Esophagus squamous epithelium (tissue), 5 donors: ENCODE measurements around the gene APLP2. TPM values are rescaled to one million over a fixed set of nuclear protein-coding genes. Genes with fewer than 3 reads are reported as not detected.
"Not testable (repeated sequence)": the region's sequence is repeated elsewhere in the genome, so short reads cannot be mapped to it uniquely, and the experiment has no call there.

Source experiments
- DNase-seq: peaks from one replicate; lab custom pipeline; 2025; lab: John Stamatoyannopoulos, UW
- H3K27ac ChIP-seq, 4 donors: fragments of 200-600 bp; sonication (generic); one replicate each; pipeline ENCODE4 v1.5.1; 2016 to 2019; ENCODE audit warnings: mild to moderate bottlenecking in 1 of 4
- H3K27me3 ChIP-seq, 4 donors: fragments of 200-600 bp; sonication (generic); 1 replicate in 3 of 4; 2 replicates in 1 of 4; pipeline versions ENCODE4 v1.5.1 to v1.6.0; 2017 to 2021; ENCODE audit warnings: antibody characterized with exemption in 1 of 4
- H3K36me3 ChIP-seq, 3 donors: fragments of 200-600 bp; sonication (generic); one replicate each; pipeline ENCODE4 v1.5.1; 2016 to 2019
- H3K4me1 ChIP-seq, 3 donors: fragments of 200-600 bp; sonication (generic); one replicate each; pipeline ENCODE4 v1.5.1; 2017 to 2019
- H3K4me3 ChIP-seq, 4 donors: fragments of 200-600 bp; sonication (generic); 1 replicate in 3 of 4; 2 replicates in 1 of 4; pipeline ENCODE4 v1.5.1; 2016 to 2019; ENCODE audit warnings: mild to moderate bottlenecking in 2 of 4, moderate library complexity in 1 of 4
- H3K9me3 ChIP-seq, 3 donors: fragments of 200-600 bp; sonication (generic); one replicate each; pipeline ENCODE4 v1.5.1; 2016 to 2019
- CTCF ChIP-seq, 6 experiments: fragments of 450-650 bp in 4 of 6; fragments of 200-600 bp in 2 of 6; sonication (generic) in 2 of 6; IDR thresholded peaks; one replicate each; pipeline ENCODE4 v1.5.1; 2016 to 2019; ENCODE audit warnings: antibody characterized with exemption in 6 of 6, mild to moderate bottlenecking in 4 of 6, moderate library complexity in 4 of 6
- POLR2A ChIP-seq, 4 donors: fragments of 450-650 bp; IDR thresholded peaks; one replicate each; pipeline ENCODE4 v1.6.1; 2017; ENCODE audit warnings: antibody characterized with exemption in 4 of 4, mild to moderate bottlenecking in 4 of 4, moderate library complexity in 3 of 4
- WGBS, 2 donors: methylation state at CpG; one replicate each; pipeline ENCODE4 v1.1.5; 2018; 5-methylcytosine and 5-hydroxymethylcytosine counted together
- intact Hi-C: fragments of 100-400 bp; cut with DNase I; formaldehyde crosslinking; loops from one replicate; pipeline ENCODE4 v1.15.0; 2022
- total RNA-seq, 4 donors: library from RNA; depleted of rRNA; stranded (reverse); fragments of >200 nt; gene quantifications; one replicate each; pipeline ENCODE4 v1.1.0, GENCODE V29; 2016
- donor health status: DM: yes; HTN: yes; CAD: no.

The APLP2 gene
- 100 to 1,000 TPM; 134 to 221 (median 177) TPM for total RNA-seq

GRCh38 chr11:130069659-130070108 lies at the start of gene APLP2:
Gene APLP2 (plus strand): TSS chr11:130069894. CDS start chr11:130069978, 84 bp downstream.
- Histone ChIP-seq H3K27me3 (no peaks in the 10 kb centered on the region), H3K27ac (peak within 1 kb of the TSS; percentile 95 to 98 (median 97)), H3K4me3 (peak within 1 kb of the TSS; percentile 77 to 93 (median 88)), H3K9me3 (no peaks in the 10 kb centered on the region), H3K4me1 (peaks cover 8 to 48% (median 17%) of the 10 kb centered on the region in 3 donors), H3K36me3 (no peaks in the 10 kb centered on the region)
- peak; percentile 98 for DNase-seq
- TF ChIP-seq CTCF (IDR thresholded peaks at IDR 0.05) (no peak), POLR2A (IDR thresholded peaks at IDR 0.05) (peak in 2 of 4 donors; percentile 94)
- intact Hi-C loops, result loop anchor here (5.0 kb wide), 1 partner anchor 67 kb away; the partner anchor contains the start of gene PRDM10
- 0 to 7% methylated on average over 2 to 3 of the region's 51 CpGs for WGBS, 2 donors

- Histone ChIP-seq H3K27me3 (no peaks in the 10 kb centered on the region), H3K4me1 (peaks cover 0 to 11% (median 4%) of the 10 kb centered on the region in 3 donors), H3K36me3 (no peaks in the 10 kb centered on the region), H3K4me3 (no peak overlapping the region), H3K9me3 (no peaks in the 10 kb centered on the region), H3K27ac (no peak overlapping the region)
- DNase-seq, result no peak
- intact Hi-C loops, result no loop called here
- 81 to 88% methylated on average over 4 of the region's 4 CpGs for WGBS, 2 donors
- TF ChIP-seq CTCF (IDR thresholded peaks at IDR 0.05) (no peak), POLR2A (IDR thresholded peaks at IDR 0.05) (no peak)
Observed at GRCh38 chr11:130020323-130020722, 49.4 kb upstream of the APLP2 start.

- H3K27ac ChIP-seq, DNase-seq, intact Hi-C loops, H3K9me3 ChIP-seq, H3K4me3 ChIP-seq, H3K36me3 ChIP-seq, H3K27me3 ChIP-seq: not testable (repeated sequence)
- WGBS, 2 donors, result 100% methylated on average over 3 of the region's 38 CpGs; no CpG with 5 or more reads in 1 of the 2 donors
- H3K4me1 ChIP-seq, result peaks cover 0 to 11% (median 4%) of the 10 kb centered on the region in 3 donors
Observed at GRCh38 chr11:130021606-130022005, 48.1 kb upstream of the APLP2 start.

GRCh38 chr11:130022799-130023198 lies 46.9 kb upstream of the APLP2 start:
- WGBS, 2 donors, result 90 to 96% methylated on average over 2 of the region's 2 CpGs
- TF ChIP-seq CTCF (IDR thresholded peaks at IDR 0.05) (no peak), POLR2A (IDR thresholded peaks at IDR 0.05) (no peak)
- Histone ChIP-seq H3K4me3 (no peak overlapping the region), H3K27me3 (no peaks in the 10 kb centered on the region), H3K4me1 (peaks cover 0 to 11% (median 4%) of the 10 kb centered on the region in 3 donors), H3K36me3 (no peaks in the 10 kb centered on the region), H3K9me3 (no peaks in the 10 kb centered on the region), H3K27ac (no peak overlapping the region)
- intact Hi-C loops, result no loop called here
- DNase-seq, result no peak

- DNase-seq, result no peak
- no peak overlapping the region for H3K27ac ChIP-seq
- peaks cover 0 to 11% (median 4%) of the 10 kb centered on the region in 3 donors for H3K4me1 ChIP-seq
- H3K4me3 ChIP-seq, result no peak overlapping the region
- no peaks in the 10 kb centered on the region for H3K9me3 ChIP-seq
- WGBS, 2 donors, result 18 to 40% methylated on average over 2 of the region's 2 CpGs
- no peaks in the 10 kb centered on the region for H3K36me3 ChIP-seq
- TF ChIP-seq POLR2A (IDR thresholded peaks at IDR 0.05), result no peak
- TF ChIP-seq CTCF (IDR thresholded peaks at IDR 0.05), result no peak
- H3K27me3 ChIP-seq, result no peaks in the 10 kb centered on the region
- intact Hi-C loops, result no loop called here
Observed at GRCh38 chr11:130023204-130023603, 46.5 kb upstream of the APLP2 start.
